HUES48 (cell line): ENCODE data around the gene ATG7.
"Not testable (repeated sequence)": the region's sequence is repeated elsewhere in the genome, so short reads cannot be mapped to it uniquely, and the experiment has no call there.

Experiments
- H3K27ac ChIP-seq: one replicate; pipeline ENCODE4 v1.7.0; 2013; ENCODE audit warnings: low read depth, low read length, inconsistent platforms
- H3K27me3 ChIP-seq: 2 replicates; pipeline ENCODE4 v1.6.1; 2013; ENCODE audit warnings: mild to moderate bottlenecking, low read length; ENCODE audit not compliant: control insufficient read depth, insufficient read depth
- H3K36me3 ChIP-seq: 2 replicates; pipeline ENCODE4 v1.6.1; 2013; ENCODE audit warnings: low read length; ENCODE audit not compliant: control insufficient read depth, insufficient read depth
- H3K4me1 ChIP-seq: 2 replicates; pipeline ENCODE4 v1.6.1; 2013; ENCODE audit warnings: mild to moderate bottlenecking, low read length; ENCODE audit not compliant: control insufficient read depth, insufficient read depth
- H3K4me3 ChIP-seq: 2 replicates; pipeline ENCODE4 v1.5.1; 2013; ENCODE audit warnings: mild to moderate bottlenecking, low read depth, low read length
- H3K9ac ChIP-seq: 2 replicates; pipeline ENCODE4 v1.6.1; 2013; ENCODE audit warnings: mild to moderate bottlenecking, low read depth, low read length, moderate library complexity
- H3K9me3 ChIP-seq: 2 replicates; pipeline ENCODE4 v1.6.1; 2013; ENCODE audit warnings: low read length; ENCODE audit not compliant: control insufficient read depth, insufficient read depth

The ATG7 gene

DNA sequence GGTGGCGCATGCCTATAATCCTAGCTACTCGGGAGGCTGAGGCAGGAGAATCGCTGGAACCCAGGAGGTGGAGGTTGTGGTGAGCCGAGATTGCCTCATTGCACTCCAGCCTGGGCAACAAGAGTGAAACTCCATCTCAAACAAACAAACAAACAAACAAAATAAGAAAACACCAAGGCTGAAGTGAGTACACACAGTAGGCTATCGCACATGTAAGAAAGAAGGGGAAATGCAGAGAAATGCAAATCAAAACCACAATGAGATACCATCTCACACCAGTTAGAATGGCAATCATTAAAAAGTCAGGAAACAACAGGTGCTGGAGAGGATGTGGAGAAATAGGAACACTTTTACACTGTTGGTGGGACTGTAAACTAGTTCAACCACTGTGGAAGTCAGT lies 322.8 kb downstream of the ATG7 start:
- H3K9me3 ChIP-seq, H3K27ac ChIP-seq, H3K9ac ChIP-seq, H3K4me3 ChIP-seq, H3K27me3 ChIP-seq, H3K36me3 ChIP-seq: not testable (repeated sequence)
- H3K4me1 ChIP-seq, result peaks cover 44% of the 10 kb centered on the region

DNA sequence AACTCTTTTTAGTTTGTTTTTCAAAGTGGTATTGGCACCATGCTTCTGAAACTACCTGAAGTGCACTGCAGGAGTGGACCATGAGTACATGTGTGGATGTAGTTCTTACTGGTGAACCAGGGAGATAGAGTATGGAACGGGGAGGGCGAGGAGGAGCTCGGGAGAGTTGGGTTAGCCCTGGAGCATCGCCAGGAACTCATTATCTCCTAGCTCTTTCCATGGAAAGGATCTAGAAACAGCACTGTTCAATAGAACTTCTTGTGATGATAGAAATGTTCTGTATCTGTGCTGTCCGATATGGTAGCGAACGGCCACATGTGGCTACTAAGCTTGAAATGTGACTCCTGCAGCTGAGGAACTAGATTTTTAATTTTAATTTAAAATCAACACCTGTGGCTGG lies 324.2 kb downstream of the ATG7 start:
- Histone ChIP-seq H3K9ac (no peak overlapping the region), H3K4me1 (peaks cover 44% of the 10 kb centered on the region), H3K4me3 (no peak overlapping the region), H3K9me3 (no peaks in the 10 kb centered on the region), H3K36me3 (peaks cover 14% of the 10 kb centered on the region), H3K27ac (no peak overlapping the region), H3K27me3 (no peaks in the 10 kb centered on the region)

DNA sequence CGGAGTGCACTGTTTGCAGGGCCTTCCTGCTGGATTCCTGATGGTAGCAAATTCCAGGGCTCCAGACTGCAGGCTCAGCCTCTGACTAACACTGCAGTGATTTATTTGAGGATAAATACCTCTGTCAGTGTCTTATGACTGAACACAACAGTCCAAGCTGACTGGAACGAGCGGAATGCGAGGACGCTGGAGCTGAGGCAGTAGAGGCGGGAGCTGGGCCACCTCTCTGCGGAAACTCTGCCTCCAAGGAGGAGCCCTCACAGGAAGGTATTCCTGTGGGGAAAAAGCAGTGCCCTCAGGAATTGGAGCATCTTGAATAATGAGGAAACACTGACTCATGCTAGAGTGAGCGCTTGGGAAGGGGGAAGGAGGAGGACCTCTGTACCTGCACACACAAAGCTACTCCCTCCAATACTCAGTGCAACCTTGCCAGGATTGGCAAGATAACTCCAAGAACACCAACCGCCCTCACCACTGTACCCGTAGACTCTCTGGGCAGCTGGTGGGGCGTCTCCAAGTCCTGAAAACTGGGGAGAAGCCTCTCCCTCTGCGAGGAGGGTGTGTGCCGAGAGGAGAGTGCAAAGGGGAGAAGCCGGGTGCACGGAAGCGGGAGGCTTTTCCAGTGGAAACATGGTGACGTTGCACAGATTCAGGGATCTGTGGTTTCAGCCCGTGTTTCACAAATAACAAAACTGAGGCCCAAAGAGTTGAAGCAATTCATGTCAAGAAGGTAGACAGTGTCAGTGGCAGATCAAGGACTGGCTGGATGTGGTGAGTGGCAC lies 328.5 kb downstream of the ATG7 start:
- Histone ChIP-seq H3K36me3 (peaks cover 14% of the 10 kb centered on the region), H3K27ac (peak overlapping the region; percentile 86), H3K27me3 (no peaks in the 10 kb centered on the region), H3K4me1 (peaks cover 52% of the 10 kb centered on the region), H3K9ac (0 out of 2 replicates have a peak overlapping the region, but pooled peaks have one; percentile 2), H3K4me3 (no peak overlapping the region), H3K9me3 (no peaks in the 10 kb centered on the region)

DNA sequence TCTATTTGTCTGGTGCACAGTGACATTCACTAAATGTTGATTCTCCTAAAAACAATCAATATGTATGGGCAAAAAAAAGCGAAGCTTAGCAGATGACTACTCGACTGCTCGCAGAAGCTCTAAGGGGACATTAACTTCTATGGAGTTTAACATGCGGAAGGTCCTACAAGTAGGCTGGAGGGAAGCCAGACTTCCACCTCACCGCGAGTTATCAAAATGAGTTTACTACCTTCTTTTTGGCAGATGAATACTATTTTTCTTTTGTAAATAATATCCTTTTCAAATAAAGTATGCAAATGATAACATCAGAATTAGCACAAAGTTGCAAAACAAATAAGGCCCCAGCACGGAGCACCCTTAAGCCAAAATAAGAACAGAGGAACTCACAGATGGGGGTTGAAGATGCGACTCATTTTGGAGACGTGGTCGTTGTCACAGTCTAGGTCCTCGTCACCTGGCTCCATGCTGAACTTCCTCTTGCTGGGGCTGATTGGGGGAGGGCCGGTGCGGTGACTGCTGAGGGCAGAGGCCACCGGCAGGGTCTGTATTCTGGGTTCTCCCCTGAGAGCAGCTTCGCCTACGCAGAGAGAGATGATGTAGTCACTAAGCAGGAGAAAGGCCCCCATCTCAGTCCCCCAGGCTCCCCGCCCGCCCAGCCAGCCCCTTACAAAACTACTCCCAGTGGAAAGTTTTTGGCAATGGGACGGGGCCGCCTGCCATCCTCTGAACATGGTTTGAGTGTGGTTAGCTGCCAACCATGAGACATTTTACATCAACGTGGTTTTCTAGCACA lies 329.4 kb downstream of the ATG7 start:
- no peak overlapping the region for H3K9ac ChIP-seq
- H3K4me3 ChIP-seq, result no peak overlapping the region
- peaks cover 14% of the 10 kb centered on the region for H3K36me3 ChIP-seq
- peaks cover 53% of the 10 kb centered on the region for H3K4me1 ChIP-seq
- no peaks in the 10 kb centered on the region for H3K27me3 ChIP-seq
- H3K9me3 ChIP-seq, result no peaks in the 10 kb centered on the region
- H3K27ac ChIP-seq, result peak overlapping the region; percentile 86

DNA sequence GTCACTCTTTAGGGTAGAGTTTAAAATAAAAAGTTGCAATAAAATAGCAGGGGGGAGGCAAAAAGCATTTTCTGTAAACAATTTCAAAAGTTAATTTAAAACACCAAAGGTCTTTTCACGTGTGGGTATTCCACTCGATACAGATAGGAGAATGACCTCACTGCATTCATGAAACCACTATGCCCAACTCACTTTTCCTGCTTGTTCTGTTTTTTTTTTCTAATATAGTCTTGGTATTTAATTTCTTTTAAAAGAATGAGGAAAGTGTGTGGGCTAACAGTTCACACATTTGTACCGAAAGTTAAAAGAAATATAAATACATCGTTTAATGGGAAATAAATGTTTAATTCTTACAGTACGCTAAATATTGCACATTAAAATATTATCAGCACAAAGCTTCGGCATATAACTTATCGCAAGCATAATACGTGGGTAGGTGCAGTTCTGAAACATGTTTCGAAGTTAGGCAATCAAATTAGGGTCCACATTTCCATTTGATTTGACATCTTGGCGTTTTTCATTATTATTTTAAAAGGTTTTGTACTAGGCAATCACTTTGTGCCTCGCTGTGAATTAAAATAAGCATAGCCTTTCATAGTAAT lies 330.1 kb downstream of the ATG7 start:
- Histone ChIP-seq H3K4me3 (no peak overlapping the region), H3K27me3 (no peaks in the 10 kb centered on the region), H3K9me3 (no peaks in the 10 kb centered on the region), H3K36me3 (peaks cover 14% of the 10 kb centered on the region), H3K4me1 (peaks cover 53% of the 10 kb centered on the region), H3K9ac (no peak overlapping the region), H3K27ac (peak overlapping the region; percentile 86)

DNA sequence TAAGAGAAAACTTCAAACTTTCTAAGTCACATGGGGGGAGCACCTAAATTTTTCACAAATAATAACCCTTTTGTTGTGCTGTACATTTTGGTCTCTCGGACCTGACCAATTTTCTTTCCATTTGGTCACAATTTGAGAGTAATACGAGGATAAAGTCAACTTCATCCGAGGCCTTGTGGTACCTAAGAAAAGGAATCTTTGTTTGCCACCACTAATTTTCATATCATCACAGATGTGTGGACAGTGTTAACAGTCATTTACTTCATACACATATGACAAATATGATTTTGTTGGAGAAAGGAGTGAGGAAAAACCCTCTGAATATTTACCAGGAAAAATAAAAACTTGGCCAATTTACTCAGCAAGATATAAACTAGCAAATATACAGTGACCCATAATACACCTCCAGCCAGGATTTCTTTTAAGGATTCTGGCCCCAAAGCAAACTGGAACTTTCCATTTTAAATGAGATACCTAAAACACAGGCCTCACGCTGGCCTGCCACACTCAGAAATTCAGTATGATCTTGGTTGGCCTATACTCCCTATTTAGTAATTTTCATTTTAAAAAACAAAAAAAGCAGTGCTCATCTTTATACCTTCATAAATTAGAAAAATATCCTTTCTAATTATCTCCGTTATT lies 330.8 kb downstream of the ATG7 start:
- H3K36me3 ChIP-seq, result peaks cover 14% of the 10 kb centered on the region
- no peaks in the 10 kb centered on the region for H3K27me3 ChIP-seq
- no peak overlapping the region for H3K27ac ChIP-seq
- H3K9ac ChIP-seq, result no peak overlapping the region
- H3K4me1 ChIP-seq, result peaks cover 58% of the 10 kb centered on the region
- H3K4me3 ChIP-seq, result no peak overlapping the region
- no peaks in the 10 kb centered on the region for H3K9me3 ChIP-seq

DNA sequence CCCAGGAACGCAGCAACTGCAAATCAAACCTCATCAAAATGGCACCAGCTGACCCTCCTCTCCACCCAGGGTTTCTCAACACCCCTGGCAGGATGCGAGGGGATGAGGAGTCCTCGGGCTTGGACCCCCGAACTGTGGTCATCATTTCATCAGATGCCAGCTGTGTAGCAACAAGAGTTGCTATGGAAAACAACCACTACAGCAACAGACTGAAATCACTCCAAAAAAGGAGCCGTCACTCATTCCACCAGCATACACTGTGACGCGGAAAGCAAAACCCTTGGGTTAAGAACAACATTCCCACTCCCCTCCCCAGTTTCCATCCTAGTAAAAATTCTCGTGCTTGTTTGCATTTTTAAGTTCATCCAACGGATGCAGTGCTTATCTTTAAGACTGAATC lies 331.4 kb downstream of the ATG7 start:
- peaks cover 63% of the 10 kb centered on the region for H3K4me1 ChIP-seq
- H3K9me3 ChIP-seq, result no peaks in the 10 kb centered on the region
- no peak overlapping the region for H3K4me3 ChIP-seq
- H3K27me3 ChIP-seq, result no peaks in the 10 kb centered on the region
- H3K9ac ChIP-seq, result no peak overlapping the region
- peak overlapping the region; percentile 16 for H3K27ac ChIP-seq
- H3K36me3 ChIP-seq, result peaks cover 14% of the 10 kb centered on the region

DNA sequence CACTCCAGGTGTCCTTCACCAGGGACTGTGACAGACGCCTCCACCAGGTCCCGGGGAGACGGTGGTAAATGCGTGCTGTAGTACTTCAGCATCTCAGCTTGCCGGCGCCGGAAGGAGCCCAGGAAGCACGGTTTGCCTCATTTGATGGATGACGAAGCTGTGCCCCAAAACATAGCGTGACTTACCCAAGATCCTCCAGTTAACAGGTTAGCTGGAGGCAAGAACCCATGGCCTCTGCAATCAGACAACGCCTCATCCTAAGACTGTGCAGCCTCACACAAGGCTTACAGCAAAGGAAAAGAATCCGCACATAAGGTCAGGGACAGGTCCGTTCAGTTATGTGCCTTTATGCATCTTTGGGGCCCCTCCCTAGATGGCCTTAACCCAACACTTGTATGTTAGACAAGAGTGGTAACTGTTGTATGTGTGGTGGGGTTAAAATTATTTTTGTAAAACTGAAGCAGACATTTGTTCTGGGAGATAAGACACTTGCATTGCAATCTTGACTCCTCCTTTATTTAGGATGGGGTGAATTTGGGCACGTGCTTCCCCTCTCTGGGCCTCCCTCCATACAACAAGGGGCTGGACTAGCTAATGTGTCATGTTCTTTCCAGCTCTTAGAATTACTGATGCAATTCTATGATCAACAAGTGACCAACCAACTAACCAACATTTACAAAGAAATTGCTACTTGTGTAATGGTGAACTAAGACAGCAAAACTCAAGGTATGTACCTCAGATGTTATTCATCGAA lies 332.1 kb downstream of the ATG7 start:
- peaks cover 63% of the 10 kb centered on the region for H3K4me1 ChIP-seq
- no peak overlapping the region for H3K9ac ChIP-seq
- H3K4me3 ChIP-seq, result no peak overlapping the region
- H3K36me3 ChIP-seq, result peaks cover 14% of the 10 kb centered on the region
- no peaks in the 10 kb centered on the region for H3K9me3 ChIP-seq
- peak overlapping the region; percentile 16 for H3K27ac ChIP-seq
- no peaks in the 10 kb centered on the region for H3K27me3 ChIP-seq

DNA sequence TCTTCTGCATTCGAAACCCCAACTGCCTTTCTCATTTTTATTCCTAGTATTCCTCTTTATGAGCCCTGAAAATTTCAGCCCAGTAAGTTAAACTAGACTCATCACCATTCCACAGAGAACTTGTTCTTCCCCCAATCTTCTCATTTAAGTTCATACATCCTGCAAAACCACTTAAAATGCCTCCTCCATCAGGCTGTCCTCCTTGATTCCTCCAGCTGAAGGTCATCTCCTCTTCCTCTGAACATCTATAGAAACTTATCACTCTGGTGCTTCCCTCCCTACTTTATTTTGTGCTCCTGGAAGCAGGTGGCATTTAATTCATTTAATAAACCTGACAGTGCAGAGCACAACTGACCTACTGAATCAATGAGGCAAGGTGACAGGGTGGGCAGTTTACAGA lies 333.2 kb downstream of the ATG7 start:
- Histone ChIP-seq H3K36me3 (peaks cover 5% of the 10 kb centered on the region), H3K9me3 (no peaks in the 10 kb centered on the region), H3K9ac (no peak overlapping the region), H3K27me3 (no peaks in the 10 kb centered on the region), H3K4me1 (peaks cover 63% of the 10 kb centered on the region), H3K27ac (no peak overlapping the region), H3K4me3 (no peak overlapping the region)

DNA sequence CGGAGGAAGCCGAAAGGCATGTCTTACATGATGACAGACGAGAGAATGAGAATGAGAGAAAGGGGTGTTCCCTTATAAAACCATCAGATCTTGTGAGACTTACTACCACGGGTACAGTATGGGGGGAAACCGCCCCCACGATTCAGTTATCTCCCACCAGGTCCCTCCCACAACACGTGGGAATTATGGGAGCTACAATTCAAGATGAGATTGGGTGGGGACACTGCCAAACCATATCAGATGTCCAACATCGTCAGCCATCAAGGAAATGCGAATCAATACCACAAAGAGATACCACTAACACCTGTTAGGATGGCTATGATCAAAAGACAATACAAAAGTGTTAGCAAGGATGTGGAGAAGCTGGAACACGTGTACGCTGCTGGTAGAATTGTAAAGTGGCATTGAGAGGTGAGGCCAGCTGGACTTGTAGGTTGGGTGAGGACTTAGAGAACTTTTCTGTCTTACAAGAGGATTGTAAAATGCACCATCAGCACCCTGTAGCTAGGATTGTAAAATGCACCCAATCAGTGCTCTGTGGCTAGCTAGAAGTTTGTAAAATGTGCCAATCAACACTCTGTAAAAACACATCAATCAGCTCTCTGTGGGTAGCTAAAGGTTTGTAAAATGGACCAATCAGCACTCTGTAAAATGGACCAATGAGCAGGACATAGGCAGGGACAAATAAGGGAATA lies 334.0 kb downstream of the ATG7 start:
- no peak overlapping the region for H3K9ac ChIP-seq
- no peak overlapping the region for H3K27ac ChIP-seq
- no peaks in the 10 kb centered on the region for H3K9me3 ChIP-seq
- H3K4me3 ChIP-seq, result no peak overlapping the region
- peaks cover 63% of the 10 kb centered on the region for H3K4me1 ChIP-seq
- no peaks in the 10 kb centered on the region for H3K27me3 ChIP-seq
- peaks cover under 1% of the 10 kb centered on the region; the same call in 1 of the 2 replicates for H3K36me3 ChIP-seq
